ENCODE results near the gene BSPRY.

BSPRY gene

GRCh38 chr9:113349445-113350094, at the start of gene BSPRY:
BSPRY (plus strand) TSS chr9:113349541; CDS start chr9:113349580, 39 bp downstream.
- peak; percentile 50 for DNase-seq

- no peak for DNase-seq
These were observed 49.5 kb upstream of the BSPRY start for GRCh38 chr9:113299800-113300292.

GRCh38 chr9:113301548-113301947, 47.8 kb upstream of the BSPRY start:
- DNase-seq = no peak

GRCh38 chr9:113302792-113303418, 46.4 kb upstream of the BSPRY start, which contains the start of gene RNF183:
RNF183 (minus strand) TSS chr9:113303376; CDS start chr9:113298184, 5,192 bp downstream.
- DNase-seq = no peak

GRCh38 chr9:113306566-113306965, 42.8 kb upstream of the BSPRY start:
- DNase-seq = no peak

GRCh38 chr9:113307396-113307975, 41.9 kb upstream of the BSPRY start:
- DNase-seq = no peak

GRCh38 chr9:113309204-113309813, 40.0 kb upstream of the BSPRY start:
- DNase-seq = peak; percentile 39

- DNase-seq = no peak
These were observed 38.8 kb upstream of the BSPRY start for GRCh38 chr9:113310538-113310937.

GRCh38 chr9:113311961-113312360, 37.4 kb upstream of the BSPRY start:
- no peak for DNase-seq

GRCh38 chr9:113313261-113313660, 36.1 kb upstream of the BSPRY start:
- DNase-seq = no peak

GRCh38 chr9:113315231-113315630, 34.1 kb upstream of the BSPRY start:
- DNase-seq = no peak

- DNase-seq = no peak
These were observed 33.3 kb upstream of the BSPRY start for GRCh38 chr9:113316030-113316429.

GRCh38 chr9:113317777-113318176, 31.6 kb upstream of the BSPRY start:
- no peak for DNase-seq

GRCh38 chr9:113319054-113319453, 30.3 kb upstream of the BSPRY start:
- DNase-seq = no peak

- no peak for DNase-seq
These were observed 29.3 kb upstream of the BSPRY start for GRCh38 chr9:113320051-113320450.

GRCh38 chr9:113322671-113323070, 26.7 kb upstream of the BSPRY start:
- DNase-seq = no peak

- DNase-seq = no peak
These were observed 23.1 kb upstream of the BSPRY start for GRCh38 chr9:113326230-113326629.

GRCh38 chr9:113328045-113328782, 21.1 kb upstream of the BSPRY start:
- no peak for DNase-seq

GRCh38 chr9:113331780-113332179, 17.6 kb upstream of the BSPRY start:
- no peak for DNase-seq

GRCh38 chr9:113337714-113338113, 11.6 kb upstream of the BSPRY start:
- DNase-seq = no peak

GRCh38 chr9:113340011-113340699, 9.2 kb upstream of the BSPRY start, which contains the start of gene WDR31:
WDR31 (minus strand) TSS chr9:113340275; CDS start chr9:113332022, 8,253 bp downstream.
- DNase-seq = peak; percentile 83
